Smooth muscle cell of the brain vasculature (primary cell): ENCODE data around the gene SLC39A13.

Experiments used
- DNase-seq: peaks from one replicate; pipeline ENCODE4 v3.0.0-alpha.2; 2012; ENCODE audit warnings: low read depth, low spot score

The SLC39A13 gene

GRCh38 chr11:47407746-47408590, at the start of gene SLC39A13:
Gene SLC39A13 (plus strand): TSS chr11:47408590. CDS start chr11:47410095, 1,505 bp downstream.
- peak; percentile 88 for DNase-seq

DNA sequence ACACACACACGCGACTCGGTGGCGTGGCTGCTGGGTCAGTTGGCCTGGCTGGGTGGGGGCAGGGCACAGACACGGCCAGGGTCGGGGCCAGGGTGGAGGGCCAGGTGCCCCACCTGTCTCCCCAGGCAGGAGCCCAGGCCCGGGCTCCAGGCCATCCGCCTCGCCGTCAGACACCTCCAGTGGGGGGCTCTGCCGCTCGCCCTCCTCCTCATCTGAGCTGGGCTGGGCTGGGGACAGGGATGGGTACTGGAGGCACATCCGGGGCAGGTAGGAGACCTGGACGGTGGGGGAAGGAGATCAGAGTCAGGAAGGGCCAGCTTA, 49.7 kb upstream of the SLC39A13 start:
- DNase-seq: no peak

DNA sequence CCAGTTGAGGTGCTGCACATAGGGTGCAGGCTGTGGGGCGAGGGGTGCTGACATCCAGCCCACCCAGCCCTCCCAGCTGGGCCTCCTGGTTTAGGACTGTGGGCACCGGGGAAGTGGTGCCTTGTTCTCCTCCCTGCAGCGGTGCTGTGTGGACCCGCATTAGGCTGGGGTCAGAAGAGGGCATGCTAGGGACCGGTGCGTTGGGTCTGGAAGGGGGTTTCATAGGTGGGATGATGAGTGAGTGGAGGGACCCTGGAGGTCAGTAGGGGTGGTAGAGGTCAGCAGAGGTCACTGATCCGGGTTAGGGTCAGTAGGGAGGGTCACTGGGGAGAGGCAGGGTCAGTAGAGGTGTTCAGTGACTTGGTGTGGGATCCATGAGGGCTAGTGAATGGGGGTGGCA, 49.2 kb upstream of the SLC39A13 start:
- DNase-seq: no peak

GRCh38 chr11:47359586-47359985, 48.8 kb upstream of the SLC39A13 start:
- no peak for DNase-seq

GRCh38 chr11:47360341-47360740, 48.0 kb upstream of the SLC39A13 start:
- DNase-seq: no peak

DNA sequence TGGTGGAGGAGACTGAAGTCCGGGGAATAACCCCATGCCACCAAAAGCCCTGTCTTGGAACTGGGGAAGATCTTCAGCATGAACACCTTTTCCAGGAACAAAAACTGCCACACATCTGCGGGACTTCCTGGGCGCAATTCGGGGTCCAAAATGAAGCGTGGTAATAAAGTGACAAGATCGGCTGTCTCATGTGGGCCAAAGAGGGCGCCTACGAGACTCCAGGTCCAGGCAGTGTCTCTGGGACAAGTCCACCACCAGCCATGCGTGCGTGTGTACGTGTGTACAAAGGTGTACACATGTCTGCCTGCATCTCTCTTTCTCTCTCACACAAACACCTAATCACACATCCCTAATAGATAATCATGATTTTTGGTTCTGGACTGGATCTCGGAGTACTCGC, 47.0 kb upstream of the SLC39A13 start:
- no peak for DNase-seq

DNA sequence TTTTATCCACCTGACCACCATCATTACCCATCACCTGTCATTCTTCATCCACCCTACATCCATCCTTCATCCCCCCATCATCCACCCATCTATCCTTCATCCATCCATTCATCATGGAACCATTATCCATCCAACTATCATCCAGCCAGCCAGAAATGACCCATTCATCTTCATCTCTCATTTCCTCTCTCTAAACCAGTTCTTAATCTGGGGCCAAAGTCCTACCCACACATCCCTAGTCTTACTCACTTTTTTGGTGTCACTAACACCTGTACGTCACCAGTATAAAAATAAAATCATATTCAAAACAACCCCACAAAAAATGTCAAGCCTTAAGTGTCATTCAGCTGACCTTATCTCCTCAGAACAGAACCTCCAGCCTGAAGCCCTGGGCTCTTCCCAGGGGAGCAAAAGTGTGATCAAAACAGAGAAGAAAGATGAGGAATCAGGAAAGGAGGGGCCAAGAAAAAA, 42.3 kb upstream of the SLC39A13 start:
- no peak for DNase-seq

GRCh38 chr11:47369676-47370075, 38.7 kb upstream of the SLC39A13 start:
- no peak for DNase-seq

- DNase-seq: no peak
Measured at GRCh38 chr11:47372422-47372821, 36.0 kb upstream of the SLC39A13 start.

- peak; percentile 46 for DNase-seq
Measured at GRCh38 chr11:47373876-47374719, 34.3 kb upstream of the SLC39A13 start.

DNA sequence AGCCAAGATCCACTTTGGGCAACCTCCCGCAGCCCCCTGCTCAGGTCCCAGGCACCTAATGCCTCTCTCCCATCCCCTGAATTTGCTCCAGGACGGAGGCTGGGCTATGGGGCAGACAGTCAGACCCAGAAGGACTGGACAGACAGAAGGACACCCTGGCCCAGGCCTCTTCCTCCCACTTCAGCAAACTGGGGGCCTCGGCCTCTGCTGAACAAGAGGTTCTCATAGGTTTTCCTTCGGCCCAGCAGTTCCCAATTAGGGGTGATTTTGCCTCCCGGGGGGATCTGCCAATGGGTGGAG, 33.7 kb upstream of the SLC39A13 start:
- no peak for DNase-seq

- DNase-seq: no peak
Measured at GRCh38 chr11:47375020-47375419, 33.4 kb upstream of the SLC39A13 start.

GRCh38 chr11:47375546-47376085, 32.8 kb upstream of the SLC39A13 start:
- DNase-seq: no peak

GRCh38 chr11:47376107-47376524, 32.3 kb upstream of the SLC39A13 start:
- DNase-seq: no peak

- no peak for DNase-seq
Measured at GRCh38 chr11:47376525-47377371, 31.6 kb upstream of the SLC39A13 start.

GRCh38 chr11:47377571-47378009, 30.8 kb upstream of the SLC39A13 start:
- DNase-seq: no peak

- DNase-seq: no peak
Measured at GRCh38 chr11:47378010-47378835, 30.2 kb upstream of the SLC39A13 start, which contains the start of gene SPI1. Gene SPI1 (minus strand): TSS chr11:47378547. CDS start chr11:47378353, 194 bp downstream.

GRCh38 chr11:47378836-47379170, 29.6 kb upstream of the SLC39A13 start:
- DNase-seq: no peak

GRCh38 chr11:47379317-47379716, 29.1 kb upstream of the SLC39A13 start:
- DNase-seq: no peak

- DNase-seq: no peak
Measured at GRCh38 chr11:47380078-47380477, 28.3 kb upstream of the SLC39A13 start.

DNA sequence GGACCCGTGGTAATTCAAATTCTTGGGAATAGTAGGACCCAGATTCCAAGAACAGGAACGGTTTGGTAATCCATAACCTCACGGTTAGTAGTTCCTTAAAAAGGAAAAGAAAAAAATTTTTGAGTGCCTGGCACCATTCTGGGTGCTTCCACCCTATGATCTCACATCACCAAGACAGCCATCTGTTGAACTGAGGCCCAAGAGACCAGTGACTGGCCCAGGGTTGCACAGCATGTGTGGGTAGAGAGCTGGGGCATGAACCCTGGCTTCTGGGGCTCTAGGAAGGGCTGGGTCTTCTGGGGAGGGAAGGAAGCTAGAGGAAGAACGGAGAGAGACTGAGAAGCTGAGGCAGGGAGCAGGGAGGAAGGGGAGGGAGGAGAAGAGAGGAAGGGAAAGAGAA, 25.3 kb upstream of the SLC39A13 start:
- DNase-seq: no peak
